Right atrium auricular region (tissue), 2 donors: ENCODE results near the gene TMEM100. TPM values are rescaled to one million over a fixed set of nuclear protein-coding genes. Genes with fewer than 3 reads are reported as not detected.
A peak's percentile ranks its signal among the peaks of the same experiment; 100 is the strongest.

Source experiments
- DNase-seq: peaks from one replicate; pipeline ENCODE4 v3.0.0-alpha.2; 2019; ENCODE audit warnings: low spot score
- H3K27ac ChIP-seq, 2 donors: fragments of 200-600 bp; sonication (generic); 1 replicate in 1 of 2; 2 replicates in 1 of 2; pipeline ENCODE4 v1.5.1; 2016 to 2019
- H3K27me3 ChIP-seq, 2 donors: fragments of 200-600 bp; sonication (generic); one replicate each; pipeline versions ENCODE4 v1.5.1 to v1.6.0; 2017 to 2019
- H3K36me3 ChIP-seq: fragments of 200-600 bp; sonication (generic); one replicate; pipeline ENCODE4 v1.5.1; 2016
- H3K4me1 ChIP-seq, 2 donors: fragments of 200-600 bp; sonication (generic); one replicate each; pipeline versions ENCODE4 v1.5.1 to v1.6.0; 2017 to 2019
- H3K4me3 ChIP-seq, 2 donors: fragments of 200-600 bp; sonication (generic); 1 replicate in 1 of 2; 2 replicates in 1 of 2; pipeline ENCODE4 v1.5.1; 2017 to 2019; ENCODE audit warnings: mild to moderate bottlenecking in 1 of 2, moderate library complexity in 1 of 2
- H3K9me3 ChIP-seq, 2 donors: fragments of 200-600 bp; sonication (generic); one replicate each; pipeline ENCODE4 v1.5.1; 2019
- CTCF ChIP-seq, 2 donors: fragments of 200-600 bp; sonication (generic); IDR thresholded peaks; one replicate each; pipeline ENCODE4 v1.5.1; 2019; ENCODE audit warnings: antibody characterized with exemption in 2 of 2
- total RNA-seq, 2 donors: library from RNA; depleted of rRNA; stranded (reverse); fragments of >200 nt; gene quantifications; one replicate each; pipeline ENCODE4 v1.1.0, GENCODE V29; 2016

The TMEM100 gene
- total RNA-seq, 2 donors from 2014 or later, result 18.0 to 26.1 TPM

DNA sequence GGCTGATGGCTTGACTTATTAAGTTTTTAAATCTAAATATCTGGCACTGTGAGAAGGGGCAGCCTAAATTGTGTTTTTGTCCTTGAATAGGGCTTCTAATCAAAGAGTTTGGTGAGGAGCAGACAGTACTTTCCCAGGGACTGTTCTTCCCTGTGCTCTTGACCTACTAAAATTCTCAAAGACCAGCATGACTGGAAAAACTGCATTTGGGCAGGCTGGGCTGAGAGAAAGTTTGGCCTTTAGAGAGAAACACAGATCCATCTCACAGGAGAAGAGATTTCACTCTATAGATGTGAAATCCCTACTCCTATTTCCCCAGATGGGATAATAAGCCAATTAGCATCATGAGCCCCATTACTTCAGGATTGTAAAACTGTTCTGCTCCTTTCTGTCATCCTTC, 35.5 kb upstream of the TMEM100 start:
- H3K4me1 ChIP-seq, result peaks cover 0 to 7% of the 10 kb centered on the region in 2 donors
- no peaks in the 10 kb centered on the region for H3K36me3 ChIP-seq
- H3K27ac ChIP-seq, result no peak overlapping the region
- H3K9me3 ChIP-seq, result no peaks in the 10 kb centered on the region
- no peak for DNase-seq
- no peak overlapping the region for H3K4me3 ChIP-seq
- TF ChIP-seq CTCF (IDR thresholded peaks at IDR 0.05), result no peak
- H3K27me3 ChIP-seq, result no peaks in the 10 kb centered on the region

GRCh38 chr17:55757659-55758058, 35.0 kb upstream of the TMEM100 start:
- no peaks in the 10 kb centered on the region for H3K27me3 ChIP-seq
- H3K9me3 ChIP-seq, result no peaks in the 10 kb centered on the region
- no peaks in the 10 kb centered on the region for H3K36me3 ChIP-seq
- no peak overlapping the region for H3K4me3 ChIP-seq
- H3K27ac ChIP-seq, result no peak overlapping the region
- TF ChIP-seq CTCF (IDR thresholded peaks at IDR 0.05), result no peak
- DNase-seq, result no peak
- peaks cover 0 to 12% of the 10 kb centered on the region in 2 donors for H3K4me1 ChIP-seq

- no peaks in the 10 kb centered on the region for H3K9me3 ChIP-seq
- no peaks in the 10 kb centered on the region for H3K27me3 ChIP-seq
- peaks cover 0 to 21% of the 10 kb centered on the region in 2 donors for H3K4me1 ChIP-seq
- TF ChIP-seq CTCF (IDR thresholded peaks at IDR 0.05), result no peak
- no peaks in the 10 kb centered on the region for H3K36me3 ChIP-seq
- DNase-seq, result no peak
- H3K27ac ChIP-seq, result no peak overlapping the region
- H3K4me3 ChIP-seq, result no peak overlapping the region
Observed at GRCh38 chr17:55756689-55757088, 34.0 kb upstream of the TMEM100 start.

- Histone ChIP-seq H3K27me3 (no peaks in the 10 kb centered on the region), H3K27ac (peak overlapping the region; percentile 90 to 93), H3K36me3 (no peaks in the 10 kb centered on the region), H3K4me3 (peak overlapping the region; percentile 71 to 79), H3K4me1 (peaks cover 0 to 22% of the 10 kb centered on the region in 2 donors), H3K9me3 (no peaks in the 10 kb centered on the region)
- DNase-seq, result no peak
- no peak for TF ChIP-seq CTCF (IDR thresholded peaks at IDR 0.05)
Observed at GRCh38 chr17:55751720-55752250, 29.1 kb upstream of the TMEM100 start.

GRCh38 chr17:55750750-55751657, 28.3 kb upstream of the TMEM100 start, which contains the start of gene PCTP:
PCTP (plus strand) TSS chr17:55751051; CDS start chr17:55751104, 53 bp downstream.
- peak; percentile 15 to 55 for TF ChIP-seq CTCF (IDR thresholded peaks at IDR 0.05)
- no peaks in the 10 kb centered on the region for H3K36me3 ChIP-seq
- no peaks in the 10 kb centered on the region for H3K9me3 ChIP-seq

More at GRCh38 chr17:55750750-55751657, 28.3 kb upstream of the TMEM100 start, which contains the start of gene PCTP:
- Histone ChIP-seq H3K4me3 (peak within 1 kb of the TSS; percentile 71 to 79), H3K27me3 (no peaks in the 10 kb centered on the region), H3K27ac (peak within 1 kb of the TSS; percentile 90 to 93), H3K4me1 (peaks cover 0 to 22% of the 10 kb centered on the region in 2 donors)
- peak; percentile 95 for DNase-seq
